Choroid plexus epithelial cell (primary cell): ENCODE measurements around the gene REL.

Experiments
- DNase-seq: peaks from one replicate; pipeline ENCODE4 v3.0.0-alpha.2; 2010; ENCODE audit warnings: low read depth
- H3K4me3 ChIP-seq: 2 replicates; pipeline ENCODE4 v1.5.1; 2011; ENCODE audit warnings: low read depth, mild to moderate bottlenecking, control low read depth, low read length, moderate library complexity
- TF ChIP-seq, protein P1 (sequence below): conservative IDR thresholded peaks from 2 replicates; pipeline ENCODE4 v1.5.1; 2011; ENCODE audit warnings: low read depth, mild to moderate bottlenecking, control low read depth, inconsistent platforms, low read length, moderate library complexity

Gene REL

GRCh38 chr2:60938301-60938700 is 56.9 kb downstream of the REL start:
- TF ChIP-seq, protein P1, sequence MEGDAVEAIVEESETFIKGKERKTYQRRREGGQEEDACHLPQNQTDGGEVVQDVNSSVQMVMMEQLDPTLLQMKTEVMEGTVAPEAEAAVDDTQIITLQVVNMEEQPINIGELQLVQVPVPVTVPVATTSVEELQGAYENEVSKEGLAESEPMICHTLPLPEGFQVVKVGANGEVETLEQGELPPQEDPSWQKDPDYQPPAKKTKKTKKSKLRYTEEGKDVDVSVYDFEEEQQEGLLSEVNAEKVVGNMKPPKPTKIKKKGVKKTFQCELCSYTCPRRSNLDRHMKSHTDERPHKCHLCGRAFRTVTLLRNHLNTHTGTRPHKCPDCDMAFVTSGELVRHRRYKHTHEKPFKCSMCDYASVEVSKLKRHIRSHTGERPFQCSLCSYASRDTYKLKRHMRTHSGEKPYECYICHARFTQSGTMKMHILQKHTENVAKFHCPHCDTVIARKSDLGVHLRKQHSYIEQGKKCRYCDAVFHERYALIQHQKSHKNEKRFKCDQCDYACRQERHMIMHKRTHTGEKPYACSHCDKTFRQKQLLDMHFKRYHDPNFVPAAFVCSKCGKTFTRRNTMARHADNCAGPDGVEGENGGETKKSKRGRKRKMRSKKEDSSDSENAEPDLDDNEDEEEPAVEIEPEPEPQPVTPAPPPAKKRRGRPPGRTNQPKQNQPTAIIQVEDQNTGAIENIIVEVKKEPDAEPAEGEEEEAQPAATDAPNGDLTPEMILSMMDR = no peak
- DNase-seq = no peak
- H3K4me3 ChIP-seq = no peak overlapping the region

- DNase-seq = no peak
- no peak overlapping the region for H3K4me3 ChIP-seq
- TF ChIP-seq, protein P1 = no peak
Observed at GRCh38 chr2:60939622-60940021, 58.2 kb downstream of the REL start.

- no peak for DNase-seq
- H3K4me3 ChIP-seq = no peak overlapping the region
- TF ChIP-seq, protein P1 = no peak
Observed at GRCh38 chr2:60945341-60945740, 64.0 kb downstream of the REL start.

GRCh38 chr2:60947056-60947455 is 65.7 kb downstream of the REL start:
- TF ChIP-seq, protein P1 = no peak
- DNase-seq = no peak

DNA sequence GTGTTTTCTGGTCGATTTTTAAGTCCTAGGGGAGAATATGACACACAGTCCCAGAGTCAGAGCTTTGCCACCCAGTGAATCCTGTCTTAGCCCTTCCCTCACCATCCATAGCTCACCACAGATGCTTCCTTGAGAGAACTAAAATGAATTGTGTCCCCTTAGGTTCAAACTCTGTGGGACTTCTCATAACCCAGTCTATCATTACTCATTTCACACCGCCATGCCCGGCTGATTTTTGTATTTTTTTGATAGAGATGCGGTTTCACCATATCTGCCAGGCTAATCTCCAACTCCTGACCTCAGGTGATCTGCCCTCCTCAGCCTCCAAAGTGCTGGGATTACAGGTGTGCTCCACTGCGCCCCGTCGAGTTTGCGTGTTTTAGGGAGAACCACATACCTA is 66.8 kb downstream of the REL start:
- H3K4me3 ChIP-seq = no peak overlapping the region
- DNase-seq = no peak
- TF ChIP-seq, protein P1 = no peak

More at GRCh38 chr2:60947056-60947455, 65.7 kb downstream of the REL start:
- H3K4me3 ChIP-seq = no peak overlapping the region

GRCh38 chr2:60948926-60949579 is 67.7 kb downstream of the REL start:
- TF ChIP-seq, protein P1 = no peak
- H3K4me3 ChIP-seq = no peak overlapping the region
- peak; percentile 31 for DNase-seq

DNA sequence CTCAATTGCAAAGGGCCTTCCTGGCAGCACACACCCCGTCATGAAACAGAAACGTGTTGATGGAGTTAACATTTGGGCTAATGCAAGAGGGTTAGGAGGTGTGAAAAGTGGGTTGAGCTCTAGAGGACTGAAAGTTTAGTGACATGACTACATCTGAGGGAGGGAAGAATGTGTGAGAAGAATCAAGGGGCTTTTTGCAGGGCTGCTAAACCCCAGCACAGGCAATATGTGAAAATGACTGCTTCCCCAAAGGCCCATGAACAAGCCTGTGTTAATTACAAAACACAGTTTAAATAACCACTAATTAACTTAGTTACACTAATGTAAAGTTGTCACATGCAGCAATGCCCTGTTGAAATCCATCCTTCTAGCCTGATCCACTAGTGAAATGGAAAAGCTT is 72.8 kb downstream of the REL start:
- no peak overlapping the region for H3K4me3 ChIP-seq
- TF ChIP-seq, protein P1 = no peak
- DNase-seq = no peak
